GM23338 (cell line): ENCODE results near the gene RHBDD1. TPM values are rescaled to one million over a fixed set of nuclear protein-coding genes. Genes with fewer than 3 reads are reported as not detected.

Source experiments
- ATAC-seq: fragments of 200-7000 bp; cut with Tn5 transposase; 3 replicates; pipeline ENCODE4 v1.9.1; 2020
- DNase-seq: peaks from one replicate; pipeline ENCODE4 v3.0.0-alpha.2; 2015; ENCODE audit warnings: low spot score
- H2AFZ ChIP-seq: fragments of 200-600 bp; sonication (generic); 2 replicates; pipeline ENCODE4 v1.8.0; 2016; ENCODE audit warnings: antibody characterized with exemption, mild to moderate bottlenecking, moderate library complexity
- H3F3A ChIP-seq: fragments of 200-600 bp; sonication (generic); replicated peaks from 2 replicates; pipeline ENCODE4 v1.8.0; 2017; ENCODE audit warnings: antibody characterized with exemption, mixed run types, low read depth
- H3K27ac ChIP-seq: fragments of 200-600 bp; sonication (generic); 2 replicates; pipeline ENCODE4 v1.6.1; 2016; ENCODE audit warnings: low read depth
- H3K27me3 ChIP-seq: fragments of 200-600 bp; sonication (generic); 2 replicates; pipeline ENCODE4 v1.8.0; 2016; ENCODE audit warnings: mild to moderate bottlenecking, mixed run types, moderate library complexity; ENCODE audit not compliant: insufficient read depth
- H3K36me3 ChIP-seq: fragments of 200-600 bp; sonication (generic); 2 replicates; pipeline ENCODE4 v1.8.0; 2016; ENCODE audit warnings: mild to moderate bottlenecking; ENCODE audit not compliant: insufficient read depth
- H3K4me1 ChIP-seq: fragments of 200-600 bp; sonication (generic); 2 replicates; pipeline ENCODE4 v1.8.0; 2016; ENCODE audit warnings: mild to moderate bottlenecking, moderate library complexity; ENCODE audit not compliant: insufficient read depth
- H3K4me2 ChIP-seq: fragments of 200-600 bp; sonication (generic); 2 replicates; pipeline ENCODE4 v1.7.1; 2017; ENCODE audit warnings: mixed run types
- H3K4me3 ChIP-seq: fragments of 200-600 bp; sonication (generic); 2 replicates; pipeline ENCODE4 v1.6.1; 2016; ENCODE audit warnings: mixed run types
- H3K79me2 ChIP-seq: fragments of 200-600 bp; sonication (generic); replicated peaks from 2 replicates; pipeline ENCODE4 v1.8.0; 2017; ENCODE audit warnings: mild to moderate bottlenecking; ENCODE audit not compliant: insufficient read depth
- H3K9me2 ChIP-seq: fragments of 200-600 bp; sonication (generic); 2 replicates; pipeline ENCODE4 v1.8.0; 2017; ENCODE audit not compliant: insufficient read depth
- H4K20me1 ChIP-seq: fragments of 200-600 bp; sonication (generic); replicated peaks from 2 replicates; pipeline ENCODE4 v1.8.0; 2017; ENCODE audit warnings: mild to moderate bottlenecking; ENCODE audit not compliant: insufficient read depth
- H3K27ac Mint-ChIP-seq: 2 replicates; pipeline ENCODE4 v1.8.0; 2020; ENCODE audit warnings: inconsistent platforms, mild to moderate bottlenecking, moderate library complexity, mixed read lengths
- H3K27me3 Mint-ChIP-seq: 3 replicates; pipeline ENCODE4 v1.8.0; 2022; ENCODE audit warnings: low read depth, mild to moderate bottlenecking, moderate library complexity, mixed read lengths, inconsistent platforms; ENCODE audit not compliant: insufficient read depth, poor library complexity
- H3K36me3 Mint-ChIP-seq: 3 replicates; pipeline ENCODE4 v1.8.0; 2021; ENCODE audit warnings: low read depth, mild to moderate bottlenecking, inconsistent platforms, moderate library complexity, mixed read lengths
- H3K4me1 Mint-ChIP-seq: 3 replicates; pipeline ENCODE4 v1.8.0; 2020; ENCODE audit warnings: mild to moderate bottlenecking, inconsistent platforms, mixed read lengths
- H3K4me3 Mint-ChIP-seq: 3 replicates; pipeline ENCODE4 v1.8.0; 2021; ENCODE audit warnings: moderate library complexity, mild to moderate bottlenecking, inconsistent platforms, mixed read lengths
- H3K9me3 Mint-ChIP-seq: 3 replicates; pipeline ENCODE4 v1.8.0; 2020; ENCODE audit warnings: moderate library complexity, mild to moderate bottlenecking, inconsistent platforms, mixed read lengths
- CTCF ChIP-seq, 2 experiments: fragments of 200-600 bp in 1 of 2; sonication (generic) in 1 of 2; conservative IDR thresholded peaks; 2 replicates each; pipeline versions ENCODE4 v1.5.1 to v1.6.1; 2016 to 2017; ENCODE audit warnings: antibody characterized with exemption in 2 of 2, low read depth in 2 of 2, mild to moderate bottlenecking in 2 of 2, moderate library complexity in 1 of 2
- EZH2 ChIP-seq: fragments of 200-600 bp; sonication (generic); IDR thresholded peaks from one replicate; pipeline ENCODE4 v1.8.0; 2017; ENCODE audit warnings: antibody characterized with exemption, mild to moderate bottlenecking, low read depth; ENCODE audit not compliant: unreplicated experiment
- JUNB ChIP-seq: IDR thresholded peaks from one replicate; pipeline ENCODE4 v1.6.1; 2016; ENCODE audit warnings: antibody characterized with exemption; ENCODE audit not compliant: unreplicated experiment
- POLR2AphosphoS5 ChIP-seq: IDR thresholded peaks from 2 replicates; pipeline ENCODE4 v1.6.1; 2016; ENCODE audit warnings: antibody characterized with exemption, low read depth
- REST ChIP-seq: IDR thresholded peaks from one replicate; pipeline ENCODE4 v1.6.1; 2018; ENCODE audit warnings: antibody characterized with exemption; ENCODE audit not compliant: unreplicated experiment
- STAT1 ChIP-seq: IDR thresholded peaks from one replicate; pipeline ENCODE4 v1.6.1; 2016; ENCODE audit warnings: antibody characterized with exemption; ENCODE audit not compliant: unreplicated experiment
- polyA plus RNA-seq: library from polyadenylated mRNA; unstranded; fragments of >200 nt; fragmentation: Nextera tagmentation; extraction: Ambion mirVana; gene quantifications from 2 replicates; pipeline ENCODE4 v1.2.1, GENCODE V29; 2016
- total RNA-seq: library from RNA; depleted of rRNA; stranded (reverse); fragments of >200 nt; shearing (Covaris generic); gene quantifications from 2 replicates; pipeline ENCODE4 v1.2.3, GENCODE V29; 2014

The RHBDD1 gene
- total and polyA plus RNA-seq, 2 experiments from 2014 or later, result 7.3 to 13.0 TPM

- no peak overlapping the region for H3K27ac ChIP-seq
- H3K79me2 ChIP-seq, result no peaks in the 10 kb centered on the region
- H3K27ac Mint-ChIP-seq, result no peak overlapping the region
- no peak for ATAC-seq
- no peaks in the 10 kb centered on the region for H3K4me1 ChIP-seq
- no peaks in the 10 kb centered on the region for H3F3A ChIP-seq
- DNase-seq, result no peak
- no peaks in the 10 kb centered on the region for H3K9me3 Mint-ChIP-seq
- no peaks in the 10 kb centered on the region for H4K20me1 ChIP-seq
- H3K4me3 ChIP-seq, result no peak overlapping the region
- no peak overlapping the region for H3K4me2 ChIP-seq
- no peak overlapping the region for H3K4me3 Mint-ChIP-seq
- TF ChIP-seq EZH2, result no peak
- no peaks in the 10 kb centered on the region for H3K36me3 ChIP-seq
- H3K4me1 Mint-ChIP-seq, result no peaks in the 10 kb centered on the region
- 0 out of 2 replicates have a peak, but pooled peaks cover 10% of the 10 kb centered on the region for H3K9me2 ChIP-seq
- no peaks in the 10 kb centered on the region for H3K36me3 Mint-ChIP-seq
- H3K27me3 Mint-ChIP-seq, result no peaks in the 10 kb centered on the region
- no peaks in the 10 kb centered on the region for H3K27me3 ChIP-seq
- no peak overlapping the region for H2AFZ ChIP-seq
Measured at GRCh38 chr2:227031379-227031778, 195.5 kb downstream of the RHBDD1 start.

GRCh38 chr2:227033471-227034148 lies 197.8 kb downstream of the RHBDD1 start:
- peak; percentile 100 for ATAC-seq
- H3K36me3 ChIP-seq, result no peaks in the 10 kb centered on the region
- H3K27me3 Mint-ChIP-seq, result no peaks in the 10 kb centered on the region
- TF ChIP-seq CTCF (conservative IDR thresholded peaks at IDR 0.05; ENCODE audit: low read depth in 2 of 2), result peak; percentile 83 to 90
- no peak for TF ChIP-seq STAT1
- H3K4me2 ChIP-seq, result no peak overlapping the region
- no peak overlapping the region for H3K4me3 Mint-ChIP-seq
- H3K4me1 ChIP-seq, result no peaks in the 10 kb centered on the region
- 0 out of 2 replicates have a peak, but pooled peaks cover 10% of the 10 kb centered on the region for H3K9me2 ChIP-seq
- peak; percentile 86 for DNase-seq
- no peaks in the 10 kb centered on the region for H3K4me1 Mint-ChIP-seq
- no peaks in the 10 kb centered on the region for H3F3A ChIP-seq
- no peaks in the 10 kb centered on the region for H3K9me3 Mint-ChIP-seq
- H4K20me1 ChIP-seq, result no peaks in the 10 kb centered on the region
- no peaks in the 10 kb centered on the region for H3K79me2 ChIP-seq
- no peak overlapping the region for H3K4me3 ChIP-seq
- H3K36me3 Mint-ChIP-seq, result no peaks in the 10 kb centered on the region
- H3K27ac ChIP-seq, result no peak overlapping the region
- H3K27me3 ChIP-seq, result no peaks in the 10 kb centered on the region
- H3K27ac Mint-ChIP-seq, result no peak overlapping the region
- H2AFZ ChIP-seq, result peak overlapping the region; percentile 54

- Histone ChIP-seq H3K36me3 (no peaks in the 10 kb centered on the region), H3K9me2 (0 out of 2 replicates have a peak, but pooled peaks cover 5% of the 10 kb centered on the region), H2AFZ (no peak overlapping the region), H3K79me2 (no peaks in the 10 kb centered on the region), H3K27me3 (no peaks in the 10 kb centered on the region), H3K4me3 (no peak overlapping the region), H4K20me1 (no peaks in the 10 kb centered on the region), H3K4me1 (no peaks in the 10 kb centered on the region), H3K4me2 (no peak overlapping the region), H3K27ac (no peak overlapping the region), H3F3A (no peaks in the 10 kb centered on the region)
- Mint-ChIP-seq H3K9me3 (no peaks in the 10 kb centered on the region), H3K4me3 (no peak overlapping the region), H3K4me1 (no peaks in the 10 kb centered on the region), H3K36me3 (no peaks in the 10 kb centered on the region), H3K27ac (no peak overlapping the region), H3K27me3 (no peaks in the 10 kb centered on the region)
- TF ChIP-seq REST, result no peak
- TF ChIP-seq JUNB, result no peak
- TF ChIP-seq STAT1, result no peak
- TF ChIP-seq POLR2AphosphoS5, result no peak
- DNase-seq (no peak), ATAC-seq (no peak)
Measured at GRCh38 chr2:227035711-227036367, 200.0 kb downstream of the RHBDD1 start.
